ENCODE data around the gene SLBP. TPM values are rescaled to one million over a fixed set of nuclear protein-coding genes. Genes with fewer than 3 reads are reported as not detected.

SLBP gene
- total and polyA plus RNA-seq, 2 donors (not counting 1 experiment from before 2014, with no cell fraction given): 19.4 to 31.8 TPM

DNA sequence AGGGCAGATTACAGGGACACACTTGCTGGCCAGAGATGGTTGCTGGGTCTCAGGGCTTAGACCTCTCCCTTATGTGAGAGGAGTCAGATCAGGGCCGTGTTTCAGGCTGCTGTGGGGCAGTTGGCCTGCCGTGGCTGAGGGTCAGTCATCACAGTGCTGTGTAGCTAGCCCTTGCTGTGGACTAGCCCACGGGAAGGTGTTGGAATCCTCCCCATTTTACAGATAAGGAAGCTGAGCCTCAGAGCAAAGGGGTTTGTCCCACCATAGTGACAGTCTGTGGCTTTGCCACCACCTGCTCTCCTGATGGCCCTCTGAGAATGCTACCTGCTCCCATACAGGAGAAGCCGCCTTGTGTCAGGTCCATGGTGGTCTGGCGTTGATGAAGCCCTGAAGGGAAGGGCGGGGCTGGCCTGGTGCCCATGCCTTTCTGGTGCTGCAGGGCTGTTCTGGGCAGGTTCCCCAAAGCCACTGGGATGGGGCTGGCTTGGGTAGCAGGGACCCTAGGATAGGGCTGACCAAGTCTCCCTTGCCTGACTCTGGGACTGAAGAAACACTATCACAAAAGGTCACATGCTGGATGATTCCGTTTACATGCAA lies 25.6 kb downstream of the SLBP start:
- Histone ChIP-seq H4K20me1 (ENCODE audit: control insufficient read depth, insufficient read depth, low read length, poor library complexity, severe bottlenecking) (no peaks in the 10 kb centered on the region), H3K27me3 (replicated peaks in 1 of 4; ENCODE audit: control extremely low read depth in 1 of 4, control insufficient read depth in 3 of 4, insufficient read depth in 4 of 4, low read length in 3 of 4) (no peaks in the 10 kb centered on the region), H3K27ac (ENCODE audit: low read length in 2 of 2) (no peak overlapping the region), H3K36me3 (replicated peaks in 1 of 2; ENCODE audit: control extremely low read depth in 1 of 2, control insufficient read depth in 1 of 2, extremely low read depth in 1 of 2, insufficient read depth in 2 of 2, low read length in 1 of 2) (peaks cover 0 to 13% of the 10 kb centered on the region in 2 experiments), H3K4me1 (ENCODE audit: control insufficient read depth in 2 of 2, insufficient read depth in 2 of 2, low read length in 2 of 2) (peaks cover 10 to 16% of the 10 kb centered on the region in 2 donors), H3K9me3 (ENCODE audit: control extremely low read depth in 1 of 3, control insufficient read depth in 2 of 3, insufficient read depth in 1 of 3, low read length in 2 of 3) (no peaks in the 10 kb centered on the region), H3K79me2 (ENCODE audit: control insufficient read depth, insufficient read depth, low read length) (peaks cover under 1% of the 10 kb centered on the region), H3K4me2 (replicated peaks; ENCODE audit: low read depth, low read length, poor library complexity, severe bottlenecking) (no peak overlapping the region), H3K9ac (ENCODE audit: low read length) (no peak overlapping the region), H2AFZ (ENCODE audit: insufficient read depth, low read depth, low read length, poor library complexity, severe bottlenecking) (no peak overlapping the region), H3K4me3 (ENCODE audit: control extremely low read depth in 1 of 5, extremely low read depth in 1 of 5, insufficient read depth in 1 of 5, low read depth in 2 of 5, low read length in 4 of 5) (no peak overlapping the region)
- Mint-ChIP-seq H3K4me3 (peak overlapping the region; percentile 75), H3K4me1 (peaks cover 10% of the 10 kb centered on the region), H3K27ac (peak overlapping the region; percentile 32), H3K27me3 (no peaks in the 10 kb centered on the region), H3K9me3 (ENCODE audit: insufficient read depth) (no peaks in the 10 kb centered on the region)
- 74% methylated on average over 6 of the region's 7 CpGs for WGBS (ENCODE audit: insufficient coverage)
- TF ChIP-seq, protein P1, sequence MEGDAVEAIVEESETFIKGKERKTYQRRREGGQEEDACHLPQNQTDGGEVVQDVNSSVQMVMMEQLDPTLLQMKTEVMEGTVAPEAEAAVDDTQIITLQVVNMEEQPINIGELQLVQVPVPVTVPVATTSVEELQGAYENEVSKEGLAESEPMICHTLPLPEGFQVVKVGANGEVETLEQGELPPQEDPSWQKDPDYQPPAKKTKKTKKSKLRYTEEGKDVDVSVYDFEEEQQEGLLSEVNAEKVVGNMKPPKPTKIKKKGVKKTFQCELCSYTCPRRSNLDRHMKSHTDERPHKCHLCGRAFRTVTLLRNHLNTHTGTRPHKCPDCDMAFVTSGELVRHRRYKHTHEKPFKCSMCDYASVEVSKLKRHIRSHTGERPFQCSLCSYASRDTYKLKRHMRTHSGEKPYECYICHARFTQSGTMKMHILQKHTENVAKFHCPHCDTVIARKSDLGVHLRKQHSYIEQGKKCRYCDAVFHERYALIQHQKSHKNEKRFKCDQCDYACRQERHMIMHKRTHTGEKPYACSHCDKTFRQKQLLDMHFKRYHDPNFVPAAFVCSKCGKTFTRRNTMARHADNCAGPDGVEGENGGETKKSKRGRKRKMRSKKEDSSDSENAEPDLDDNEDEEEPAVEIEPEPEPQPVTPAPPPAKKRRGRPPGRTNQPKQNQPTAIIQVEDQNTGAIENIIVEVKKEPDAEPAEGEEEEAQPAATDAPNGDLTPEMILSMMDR (IDR thresholded peaks at IDR 0.05): no peak
- no peak for TF ChIP-seq EZH2 (IDR thresholded peaks at IDR 0.05; ENCODE audit: borderline replicate concordance, insufficient read depth, low read depth, low read length, poor library complexity, severe bottlenecking)
- ATAC-seq (ENCODE audit: low read depth) (no peak), DNase-seq (no peak)
- intact Hi-C loops (cut with micrococcal nuclease): no loop called here
- POLR2A ChIA-PET: no interaction called here
- CTCF ChIA-PET: no interaction called here

DNA sequence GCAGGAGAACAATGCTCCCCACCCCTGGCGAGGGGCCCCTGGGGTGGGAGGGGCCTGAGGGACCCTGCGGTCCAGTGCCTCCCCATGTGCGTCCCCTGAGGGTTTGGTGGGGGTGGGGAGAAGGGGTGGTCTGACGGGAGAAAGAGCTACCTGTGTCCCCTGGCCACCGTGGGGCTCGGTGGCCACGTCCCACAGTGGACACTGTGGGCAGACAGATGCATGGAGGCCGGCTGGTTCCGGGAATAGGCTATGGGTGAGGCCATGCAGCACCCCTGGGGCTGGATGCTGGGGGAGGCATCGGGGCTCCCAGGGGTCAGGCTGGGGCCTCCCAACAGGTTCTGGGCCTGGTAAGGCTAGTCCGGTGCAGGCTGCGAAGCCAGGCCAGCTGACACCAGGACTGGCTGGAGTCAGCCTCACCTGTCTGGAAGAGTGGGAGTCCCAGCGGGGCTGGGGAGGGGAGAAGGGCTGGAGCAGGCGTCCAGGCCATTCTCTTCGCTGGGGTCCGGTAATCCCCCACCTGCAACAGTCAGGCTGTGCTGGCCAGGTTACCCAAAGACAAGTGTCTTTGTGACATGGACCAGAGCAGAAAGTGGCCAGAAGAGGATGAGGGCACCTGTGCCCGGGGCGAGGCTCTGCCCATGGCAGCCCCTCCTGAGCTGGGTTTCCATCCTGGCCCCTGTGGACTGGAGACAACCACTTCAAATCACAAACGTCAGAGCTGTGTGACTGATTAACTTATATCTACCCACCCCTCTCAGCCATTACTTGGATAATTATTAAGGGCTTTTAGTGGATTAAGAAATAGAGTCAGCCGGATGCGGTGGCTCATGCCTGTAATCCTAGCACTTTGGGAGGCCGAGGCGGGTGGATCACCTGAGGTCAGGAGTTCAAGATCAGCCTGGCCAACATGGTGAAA lies 26.6 kb downstream of the SLBP start:
- CTCF ChIA-PET: no interaction called here
- Mint-ChIP-seq H3K4me1 (peaks cover 10% of the 10 kb centered on the region), H3K27me3 (no peaks in the 10 kb centered on the region), H3K27ac (no peak overlapping the region), H3K4me3 (peak overlapping the region; percentile 32), H3K9me3 (ENCODE audit: insufficient read depth) (no peaks in the 10 kb centered on the region)
- H3K4me2 ChIP-seq (replicated peaks; ENCODE audit: low read depth, low read length, poor library complexity, severe bottlenecking): peak overlapping the region; percentile 77
- H3K9me3 ChIP-seq (ENCODE audit: control extremely low read depth in 1 of 3, control insufficient read depth in 2 of 3, insufficient read depth in 1 of 3, low read length in 2 of 3): peaks cover 0 to 3% (median 0%) of the 10 kb centered on the region in 3 donors
- no peak overlapping the region for H3K9ac ChIP-seq (ENCODE audit: low read length)
- DNase-seq: peak; percentile 35
- H2AFZ ChIP-seq (ENCODE audit: insufficient read depth, low read depth, low read length, poor library complexity, severe bottlenecking): no peak overlapping the region
- no peaks in the 10 kb centered on the region for H4K20me1 ChIP-seq (ENCODE audit: control insufficient read depth, insufficient read depth, low read length, poor library complexity, severe bottlenecking)
- ATAC-seq (ENCODE audit: low read depth): no peak
- peaks cover 0 to 2% of the 10 kb centered on the region in 2 experiments for H3K36me3 ChIP-seq (replicated peaks in 1 of 2; ENCODE audit: control extremely low read depth in 1 of 2, control insufficient read depth in 1 of 2, extremely low read depth in 1 of 2, insufficient read depth in 2 of 2, low read length in 1 of 2)
- peaks cover 10 to 16% of the 10 kb centered on the region in 2 donors for H3K4me1 ChIP-seq (ENCODE audit: control insufficient read depth in 2 of 2, insufficient read depth in 2 of 2, low read length in 2 of 2)
- no peaks in the 10 kb centered on the region for H3K79me2 ChIP-seq (ENCODE audit: control insufficient read depth, insufficient read depth, low read length)
- no peak overlapping the region for H3K27ac ChIP-seq (ENCODE audit: low read length in 2 of 2)
- TF ChIP-seq, protein P1 (IDR thresholded peaks at IDR 0.05): no peak
- TF ChIP-seq EZH2 (IDR thresholded peaks at IDR 0.05; ENCODE audit: borderline replicate concordance, insufficient read depth, low read depth, low read length, poor library complexity, severe bottlenecking): no peak
- 94% methylated on average over 16 of the region's 23 CpGs for WGBS (ENCODE audit: insufficient coverage)
- POLR2A ChIA-PET: no interaction called here
- H3K27me3 ChIP-seq (replicated peaks in 1 of 4; ENCODE audit: control extremely low read depth in 1 of 4, control insufficient read depth in 3 of 4, insufficient read depth in 4 of 4, low read length in 3 of 4): no peaks in the 10 kb centered on the region
- intact Hi-C loops (cut with micrococcal nuclease): no loop called here
- H3K4me3 ChIP-seq (ENCODE audit: control extremely low read depth in 1 of 5, extremely low read depth in 1 of 5, insufficient read depth in 1 of 5, low read depth in 2 of 5, low read length in 4 of 5): no peak overlapping the region

Data from B cell (primary cell).